CD4-positive, alpha-beta memory T cell (primary cell): ENCODE results near the gene TCFL5. TPM values are rescaled to one million over a fixed set of nuclear protein-coding genes. Genes with fewer than 3 reads are reported as not detected.

Experiments used
- CTCF ChIA-PET: fragments of 350-600 bp; sonication (Branson Sonifier 250); formaldehyde crosslinking; loops from one replicate; lab custom pipeline; 2021; ENCODE audit warnings: inconsistent platforms; ENCODE audit not compliant: partially characterized antibody; lab: Charles Lee
- POLR2A ChIA-PET: fragments of 350-600 bp; sonication (Branson Sonifier 250); formaldehyde crosslinking; loops from one replicate; lab custom pipeline; 2021; ENCODE audit not compliant: partially characterized antibody; lab: Charles Lee
- DNase-seq, 5 donors: peaks; one replicate each; pipeline versions ENCODE4 v3.0.0 to v3.0.0-alpha.2; 2020 to 2022; ENCODE audit warnings: mixed read lengths in 1 of 5
- H3K27ac ChIP-seq: one replicate; pipeline ENCODE4 v1.7.0; 2013; ENCODE audit warnings: low read depth, low read length
- H3K27me3 ChIP-seq: 2 replicates; pipeline ENCODE4 v1.7.0; 2013; ENCODE audit warnings: mild to moderate bottlenecking, low read length, moderate library complexity; ENCODE audit not compliant: insufficient read depth
- H3K36me3 ChIP-seq: 2 replicates; pipeline ENCODE4 v1.7.0; 2013; ENCODE audit warnings: mild to moderate bottlenecking, low read length, moderate library complexity; ENCODE audit not compliant: insufficient read depth
- H3K4me1 ChIP-seq: 2 replicates; pipeline ENCODE4 v1.7.0; 2013; ENCODE audit warnings: mild to moderate bottlenecking, low read length, moderate library complexity; ENCODE audit not compliant: insufficient read depth
- H3K4me3 ChIP-seq, 2 donors: one replicate each; pipeline ENCODE4 v1.7.0; 2013; ENCODE audit warnings: low read length in 2 of 2, mild to moderate bottlenecking in 1 of 2
- H3K9me3 ChIP-seq, 2 donors: one replicate each; pipeline ENCODE4 v1.7.0; 2013; ENCODE audit warnings: low read length in 2 of 2, control low read depth in 1 of 2; ENCODE audit not compliant: control insufficient read depth in 1 of 2
- H3K27ac Mint-ChIP-seq, 7 donors: one replicate each; pipeline ENCODE4 v1.8.0; 2020 to 2021; ENCODE audit warnings: mixed read lengths in 7 of 7, mild to moderate bottlenecking in 6 of 7, inconsistent platforms in 3 of 7, moderate library complexity in 3 of 7
- H3K27me3 Mint-ChIP-seq, 2 donors: one replicate each; pipeline ENCODE4 v1.8.0; 2020 to 2021; ENCODE audit warnings: mixed read lengths in 2 of 2
- H3K36me3 Mint-ChIP-seq, 2 donors: one replicate each; pipeline ENCODE4 v1.8.0; 2020 to 2021; ENCODE audit warnings: mixed read lengths in 2 of 2, inconsistent platforms in 1 of 2, mild to moderate bottlenecking in 1 of 2
- H3K4me1 Mint-ChIP-seq, 4 donors: one replicate each; pipeline ENCODE4 v1.8.0; 2020 to 2021; ENCODE audit warnings: mixed read lengths in 4 of 4, mild to moderate bottlenecking in 1 of 4
- H3K4me3 Mint-ChIP-seq, 8 donors: one replicate each; pipeline ENCODE4 v1.8.0; 2020 to 2021; ENCODE audit warnings: mixed read lengths in 8 of 8, mild to moderate bottlenecking in 7 of 8, moderate library complexity in 6 of 8, inconsistent platforms in 3 of 8
- H3K9me3 Mint-ChIP-seq, 8 donors: one replicate each; pipeline ENCODE4 v1.8.0; 2020 to 2021; ENCODE audit warnings: mixed read lengths in 8 of 8, mild to moderate bottlenecking in 5 of 8, inconsistent platforms in 3 of 8, moderate library complexity in 1 of 8
- intact Hi-C: fragments of 100-400 bp; cut with micrococcal nuclease; formaldehyde crosslinking; loops from one replicate; pipeline ENCODE4 v1.15.1; 2023
- polyA plus RNA-seq, 2 donors: library from polyadenylated mRNA; unstranded; fragments of 300-500 nt; fragmentation: Illumina TruSeq; gene quantifications; one replicate each; pipeline ENCODE4 v1.2.3, GENCODE V29; 2021
- total RNA-seq, 2 experiments: library from RNA; stranded (reverse); gene quantifications; one replicate each; pipeline ENCODE4 v1.2.3, GENCODE V29; 2021

TCFL5 gene
- total and polyA plus RNA-seq, 4 experiments from 2014 or later: 0.52 to 10.3 (median 6.2) TPM

DNA sequence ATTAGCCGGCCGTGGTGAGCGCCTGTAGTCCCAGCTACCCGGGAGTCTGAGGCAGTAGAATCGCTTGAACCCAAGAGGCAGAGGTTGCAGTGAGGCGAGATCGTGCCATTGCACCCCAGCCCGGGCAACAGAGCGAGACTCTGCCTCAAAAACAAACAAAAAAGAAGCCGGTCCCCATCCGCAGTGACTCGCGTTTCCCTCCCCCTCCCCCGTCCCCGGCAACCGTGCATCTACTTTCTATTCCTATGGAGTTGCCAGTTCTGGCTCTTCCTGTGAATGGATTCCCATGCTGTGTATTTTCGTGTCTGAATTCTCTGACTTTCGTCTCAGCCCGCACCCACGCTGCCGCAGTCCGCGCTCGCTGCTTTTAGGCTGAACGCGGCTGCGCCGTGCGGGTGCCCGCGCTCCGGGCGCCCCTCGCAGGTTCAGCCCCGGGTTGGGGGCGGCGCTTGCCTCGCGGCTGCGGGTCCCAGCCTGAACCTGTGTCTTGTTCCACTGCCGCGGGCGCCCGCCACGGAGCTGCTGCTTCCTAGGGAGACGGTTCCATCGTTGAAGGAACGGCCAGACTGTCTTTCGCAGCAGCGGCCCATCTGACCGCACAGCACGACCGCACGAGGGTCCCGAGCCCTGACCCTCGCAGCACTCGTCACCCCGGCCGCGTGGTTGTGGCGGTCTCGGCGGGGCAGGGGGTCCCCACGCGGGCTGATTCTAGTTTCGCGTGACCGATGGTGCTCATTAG lies 66.4 kb downstream of the TCFL5 start:
- Histone ChIP-seq H3K4me3 (peak overlapping the region; percentile 78 to 82), H3K36me3 (peaks cover 14% of the 10 kb centered on the region), H3K27me3 (no peaks in the 10 kb centered on the region), H3K27ac (peak overlapping the region; percentile 72), H3K4me1 (peaks cover 32% of the 10 kb centered on the region), H3K9me3 (no peaks in the 10 kb centered on the region)
- peaks cover 12 to 31% of the 10 kb centered on the region in 2 donors for H3K36me3 Mint-ChIP-seq
- peak overlapping the region; percentile 76 to 90 (median 86) for H3K4me3 Mint-ChIP-seq
- H3K27ac Mint-ChIP-seq: peak overlapping the region; percentile 94 to 98 (median 96)
- no peaks in the 10 kb centered on the region for H3K27me3 Mint-ChIP-seq
- H3K9me3 Mint-ChIP-seq: peaks cover 0 to 5% (median 0%) of the 10 kb centered on the region in 8 donors
- POLR2A ChIA-PET: interaction anchor here (0.8 to 6.2 kb wide), 23 partner anchors 9 to 673 kb away, joined by 3 to 86 read pairs (median 8); partner anchors contain the start of genes GID8, OGFR, RPS21 and TCFL5
- peaks cover 10 to 59% (median 28%) of the 10 kb centered on the region in 4 donors for H3K4me1 Mint-ChIP-seq
- CTCF ChIA-PET: interaction anchor here (1.0 to 3.2 kb wide), 4 partner anchors 13 to 130 kb away, joined by 3 to 23 read pairs (median 4); no protein-coding TSS in a partner anchor
- DNase-seq: peak; percentile 58 to 76 (median 62)
- intact Hi-C loops: loop anchor here (2.0 to 10.0 kb wide), 5 partner anchors 67 to 702 kb away; partner anchors contain the start of genes CABLES2, EEF1A2, RPS21 and TCFL5

DNA sequence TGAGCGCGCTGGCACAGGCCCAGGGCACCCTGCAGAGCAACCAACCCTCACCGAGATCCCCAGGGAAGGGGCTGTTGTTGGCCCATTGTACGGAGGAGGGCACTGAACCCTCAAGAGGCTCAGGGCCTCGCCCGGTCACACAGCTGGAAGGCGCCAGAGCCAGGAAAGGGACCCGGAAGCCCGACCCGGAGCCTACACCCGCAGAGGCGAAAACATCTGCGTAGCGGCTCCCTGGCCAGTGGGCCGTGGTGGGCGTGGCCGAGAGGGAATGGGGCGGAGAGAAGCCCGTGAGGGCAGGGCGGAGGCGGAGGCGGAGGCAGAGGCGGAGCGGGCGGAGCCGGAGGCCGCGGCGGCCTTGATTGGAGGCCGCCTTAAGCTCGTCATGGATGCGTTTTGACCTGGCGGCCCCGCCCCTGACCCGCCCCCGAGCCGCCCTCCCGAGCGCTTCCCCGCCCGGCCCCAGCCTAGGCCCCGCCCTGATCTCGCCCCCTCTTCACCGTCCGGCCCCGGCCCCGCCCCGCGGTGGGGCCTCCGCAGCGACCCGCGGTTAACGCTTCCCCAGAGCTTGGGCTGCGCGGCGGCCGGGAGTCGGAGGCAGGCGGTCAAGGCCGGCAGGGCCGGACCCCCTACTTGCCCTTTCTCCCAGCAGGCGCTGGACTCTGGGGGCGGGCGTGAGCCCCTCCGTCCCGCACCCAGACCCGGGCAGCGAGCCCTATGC lies 67.5 kb downstream of the TCFL5 start:
- H3K36me3 Mint-ChIP-seq: peaks cover 6 to 20% of the 10 kb centered on the region in 2 donors

DNA sequence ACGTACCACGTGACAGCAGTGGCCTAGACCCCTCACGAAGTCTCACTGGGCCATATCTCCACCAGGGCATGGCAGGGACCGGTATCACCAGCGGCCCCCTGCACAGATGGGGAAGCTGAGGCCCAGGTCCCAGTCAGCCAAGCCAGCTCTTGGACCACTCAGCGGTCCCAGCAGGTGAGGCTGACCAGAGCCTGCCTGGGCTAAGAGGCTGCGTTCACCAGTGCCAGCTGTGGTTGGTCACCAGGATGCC lies 67.9 kb downstream of the TCFL5 start:
- Mint-ChIP-seq H3K9me3 (peaks cover 0 to 5% (median 0%) of the 10 kb centered on the region in 8 donors), H3K4me1 (peaks cover 10 to 59% (median 27%) of the 10 kb centered on the region in 4 donors), H3K27me3 (no peaks in the 10 kb centered on the region), H3K27ac (peak overlapping the region; percentile 79 to 98 (median 93)), H3K4me3 (peak overlapping the region; percentile 71 to 87 (median 78)), H3K36me3 (peaks cover 4 to 16% of the 10 kb centered on the region in 2 donors)
- intact Hi-C loops: loop anchor here (1.0 to 10.0 kb wide), 7 partner anchors 11 to 409 kb away; partner anchors contain the start of genes BHLHE23, OGFR and RPS21
- H3K9me3 ChIP-seq: no peaks in the 10 kb centered on the region
- H3K4me1 ChIP-seq: peaks cover 32% of the 10 kb centered on the region
- no peaks in the 10 kb centered on the region for H3K36me3 ChIP-seq
- ChIA-PET CTCF (interaction anchor here (0.7 to 3.2 kb wide), 5 partner anchors 15 to 294 kb away, joined by 3 to 23 read pairs (median 6); no protein-coding TSS in a partner anchor), POLR2A (interaction anchor here (0.5 to 6.2 kb wide), 24 partner anchors 11 to 651 kb away, joined by 3 to 86 read pairs (median 7); partner anchors contain the start of genes ARFGAP1, GID8, OGFR and TCFL5)
- peak overlapping the region; percentile 83 for H3K27ac ChIP-seq
- no peak for DNase-seq
- H3K27me3 ChIP-seq: no peaks in the 10 kb centered on the region
- peak overlapping the region; percentile 32 to 34 for H3K4me3 ChIP-seq

More for the DNA sequence above, 67.5 kb downstream of the TCFL5 start:
- Mint-ChIP-seq H3K27ac (peak overlapping the region; percentile 94 to 98 (median 96)), H3K4me1 (peaks cover 10 to 59% (median 28%) of the 10 kb centered on the region in 4 donors), H3K4me3 (peak overlapping the region; percentile 76 to 90 (median 86)), H3K27me3 (no peaks in the 10 kb centered on the region), H3K9me3 (peaks cover 0 to 5% (median 0%) of the 10 kb centered on the region in 8 donors)
- ChIA-PET POLR2A (interaction anchor here (0.5 to 6.2 kb wide), 31 partner anchors 8 to 672 kb away, joined by 3 to 86 read pairs (median 6); partner anchors contain the start of genes ARFGAP1, GID8, OGFR and RPS21), CTCF (interaction anchor here (0.6 to 3.2 kb wide), 9 partner anchors 10 to 295 kb away, joined by 3 to 23 read pairs (median 4); partner anchors contain the start of gene OGFR)
- H3K27ac ChIP-seq: peak overlapping the region; percentile 83
- no peaks in the 10 kb centered on the region for H3K27me3 ChIP-seq
- peaks cover 4% of the 10 kb centered on the region for H3K36me3 ChIP-seq
- peak overlapping the region; percentile 78 to 82 for H3K4me3 ChIP-seq
- H3K4me1 ChIP-seq: peaks cover 32% of the 10 kb centered on the region
- H3K9me3 ChIP-seq: no peaks in the 10 kb centered on the region
- peak; percentile 90 to 94 (median 93) for DNase-seq
- intact Hi-C loops: loop anchor here (1.0 to 10.0 kb wide), 7 partner anchors 10 to 409 kb away; partner anchors contain the start of genes BHLHE23, OGFR and RPS21

DNA sequence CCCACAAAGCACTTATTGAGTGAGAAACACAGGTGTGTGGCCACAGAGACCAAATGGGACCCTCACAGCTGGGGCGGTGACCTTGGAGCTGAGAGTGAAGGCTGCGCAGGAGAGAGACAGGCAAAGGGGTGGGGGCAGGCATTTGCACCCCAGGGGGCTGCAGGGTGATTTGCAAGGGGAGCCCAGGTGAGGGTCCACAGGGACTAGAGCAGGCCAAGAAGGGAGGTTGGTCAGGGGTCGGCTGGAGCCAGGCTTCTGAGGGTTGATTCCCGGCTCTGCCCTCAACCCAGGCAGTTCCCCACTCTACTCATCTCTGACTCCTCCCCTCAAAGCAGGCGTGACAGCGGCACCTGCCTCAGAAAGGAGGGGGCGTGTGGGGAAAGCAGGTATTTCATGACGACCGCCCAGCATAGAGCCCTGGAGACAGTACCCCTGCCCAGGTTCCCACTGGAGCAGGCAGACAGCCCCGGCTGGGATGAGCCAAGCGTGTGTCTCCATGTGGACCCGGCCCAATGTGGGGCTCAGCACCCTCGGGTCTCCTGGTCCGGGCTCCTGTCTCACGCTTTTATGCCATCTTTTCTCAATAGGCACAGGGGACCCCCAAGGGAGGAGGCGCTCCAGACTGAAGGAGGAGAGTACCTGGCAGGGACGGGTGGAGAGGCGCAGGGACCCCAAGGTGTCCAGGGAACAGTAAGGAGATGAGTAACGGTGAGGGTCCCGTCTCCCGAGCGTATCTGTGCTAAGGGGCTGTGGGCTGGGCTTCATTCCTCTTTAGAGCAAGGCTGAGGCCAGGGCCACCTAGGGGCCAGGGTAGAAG lies 68.5 kb downstream of the TCFL5 start:
- Histone ChIP-seq H3K4me3 (peak overlapping the region; percentile 32 to 34), H3K4me1 (peaks cover 32% of the 10 kb centered on the region), H3K9me3 (no peaks in the 10 kb centered on the region), H3K27me3 (no peaks in the 10 kb centered on the region), H3K27ac (peak overlapping the region; percentile 83), H3K36me3 (no peaks in the 10 kb centered on the region)
- Mint-ChIP-seq H3K27ac (peak overlapping the region; percentile 79 to 98 (median 94)), H3K27me3 (no peaks in the 10 kb centered on the region), H3K4me1 (peaks cover 7 to 55% (median 25%) of the 10 kb centered on the region in 4 donors), H3K9me3 (peaks cover 0 to 5% (median 0%) of the 10 kb centered on the region in 8 donors), H3K36me3 (peaks cover 0 to 10% of the 10 kb centered on the region in 2 donors), H3K4me3 (peak overlapping the region; percentile 71 to 87 (median 78))
- no peak for DNase-seq
- POLR2A ChIA-PET: interaction anchor here (0.5 to 6.2 kb wide), 23 partner anchors 10 to 651 kb away, joined by 3 to 86 read pairs (median 8); partner anchors contain the start of genes ARFGAP1, GID8, OGFR and TCFL5
- CTCF ChIA-PET: interaction anchor here (0.7 to 2.7 kb wide), 10 partner anchors 12 to 294 kb away, joined by 3 to 20 read pairs (median 8); partner anchors contain the start of gene OGFR
- intact Hi-C loops: loop anchor here (5.0 to 10.0 kb wide), 2 partner anchors 214 to 408 kb away; partner anchors contain the start of genes BHLHE23 and RPS21

- peak overlapping the region in 5 of 8 donors; percentile 1 to 83 (median 32) for H3K4me3 Mint-ChIP-seq
- Histone ChIP-seq H3K27me3 (no peaks in the 10 kb centered on the region), H3K36me3 (no peaks in the 10 kb centered on the region), H3K4me3 (no peak overlapping the region), H3K27ac (no peak overlapping the region), H3K4me1 (peaks cover 28% of the 10 kb centered on the region), H3K9me3 (no peaks in the 10 kb centered on the region)
- ChIA-PET POLR2A (interaction anchor here (2.1 to 6.2 kb wide), 3 partner anchors 12 to 141 kb away, joined by 7 to 86 read pairs (median 55); partner anchors contain the start of gene OGFR), CTCF (interaction anchor here (1.0 to 2.7 kb wide), 14 partner anchors 10 to 293 kb away, joined by 3 to 20 read pairs (median 6); partner anchors contain the start of gene OGFR)
- DNase-seq: no peak
- H3K9me3 Mint-ChIP-seq: peaks cover 0 to 2% (median 0%) of the 10 kb centered on the region in 8 donors
- intact Hi-C loops: loop anchor here (5.0 to 10.0 kb wide), 2 partner anchors 215 to 408 kb away; partner anchors contain the start of genes BHLHE23 and RPS21
- H3K36me3 Mint-ChIP-seq: peaks cover 0 to 7% of the 10 kb centered on the region in 2 donors
- peaks cover 4 to 47% (median 19%) of the 10 kb centered on the region in 4 donors for H3K4me1 Mint-ChIP-seq
- H3K27ac Mint-ChIP-seq: peak overlapping the region in 6 of 7 donors; percentile 73 to 98 (median 94)
- H3K27me3 Mint-ChIP-seq: no peaks in the 10 kb centered on the region
Measured at GRCh38 chr20:62792182-62792939, 69.3 kb downstream of the TCFL5 start.
